ENCODE data around the gene KLHDC9.

The KLHDC9 gene

GRCh38 chr1:161077426-161077825 is 20.7 kb upstream of the KLHDC9 start:
- DNase-seq, result no peak

- DNase-seq, result no peak
Observed at GRCh38 chr1:161079436-161080110, 18.6 kb upstream of the KLHDC9 start.

- DNase-seq, result peak; percentile 56
Observed at GRCh38 chr1:161080441-161081405, 17.4 kb upstream of the KLHDC9 start.

- DNase-seq, result no peak
Observed at GRCh38 chr1:161081519-161081918, 16.6 kb upstream of the KLHDC9 start.

- no peak for DNase-seq
Observed at GRCh38 chr1:161082483-161082882, 15.7 kb upstream of the KLHDC9 start.

GRCh38 chr1:161082996-161083747 is 15.0 kb upstream of the KLHDC9 start:
- DNase-seq, result peak; percentile 95

GRCh38 chr1:161083748-161084596 is 14.2 kb upstream of the KLHDC9 start:
- DNase-seq, result peak; percentile 33

GRCh38 chr1:161084597-161084988 is 13.6 kb upstream of the KLHDC9 start:
- no peak for DNase-seq

GRCh38 chr1:161085165-161085564 is 13.0 kb upstream of the KLHDC9 start:
- no peak for DNase-seq

GRCh38 chr1:161086457-161086856 is 11.7 kb upstream of the KLHDC9 start:
- DNase-seq, result no peak

- DNase-seq, result no peak
Observed at GRCh38 chr1:161088587-161089110, 9.5 kb upstream of the KLHDC9 start.

- peak; percentile 37 for DNase-seq
Observed at GRCh38 chr1:161089251-161089924, 8.8 kb upstream of the KLHDC9 start, which contains the start of gene NECTIN4. NECTIN4 (minus strand) TSS chr1:161089558; CDS start chr1:161089296, 262 bp downstream.

GRCh38 chr1:161089938-161090337 is 8.2 kb upstream of the KLHDC9 start:
- no peak for DNase-seq

GRCh38 chr1:161090617-161091016 is 7.5 kb upstream of the KLHDC9 start:
- DNase-seq, result no peak

- DNase-seq, result no peak
Observed at GRCh38 chr1:161091093-161091492, 7.1 kb upstream of the KLHDC9 start.

GRCh38 chr1:161091796-161092507 is 6.2 kb upstream of the KLHDC9 start:
- DNase-seq, result no peak

- DNase-seq, result no peak
Observed at GRCh38 chr1:161092621-161093028, 5.5 kb upstream of the KLHDC9 start.

- DNase-seq, result no peak
Observed at GRCh38 chr1:161094481-161094880, 3.7 kb upstream of the KLHDC9 start.

GRCh38 chr1:161095230-161095629 is 2.9 kb upstream of the KLHDC9 start:
- DNase-seq, result no peak

- DNase-seq, result peak; percentile 27
Observed at GRCh38 chr1:161096015-161096414, 2.1 kb upstream of the KLHDC9 start.

GRCh38 chr1:161096530-161096929 is 1.6 kb upstream of the KLHDC9 start:
- DNase-seq, result peak; percentile 59

Data from MV-4-11 (cell line).